Adipose tissue (tissue), 3 donors: ENCODE measurements around the gene CNPY3. TPM values are rescaled to one million over a fixed set of nuclear protein-coding genes. Genes with fewer than 3 reads are reported as not detected.
"Not testable (repeated sequence)": the region's sequence is repeated elsewhere in the genome, so short reads cannot be mapped to it uniquely, and the experiment has no call there.

Experiments used
- H3K27ac ChIP-seq: one replicate; pipeline ENCODE4 v1.5.1; 2013; ENCODE audit warnings: low read depth, low read length
- WGBS, 3 donors: extraction: QIAGEN DNeasy Blood & Tissue Kit; methylation state at CpG; one replicate each; pipeline ENCODE4 v1.1.7; 2013; 5-methylcytosine and 5-hydroxymethylcytosine counted together
- polyA plus RNA-seq, 3 donors: library from polyadenylated mRNA; stranded (reverse); fragments of 200-250 nt; gene quantifications; one replicate each; pipeline ENCODE4 v1.2.3, GENCODE V29; 2013
- donor health status: healthy with polysubstance abuse.
- donor health status: Bipolar disorder and iron deficiency.
- donor health status: healthy.

CNPY3 gene
- polyA plus RNA-seq, 3 donors = 19.9 to 61.0 (median 23.6) TPM

DNA sequence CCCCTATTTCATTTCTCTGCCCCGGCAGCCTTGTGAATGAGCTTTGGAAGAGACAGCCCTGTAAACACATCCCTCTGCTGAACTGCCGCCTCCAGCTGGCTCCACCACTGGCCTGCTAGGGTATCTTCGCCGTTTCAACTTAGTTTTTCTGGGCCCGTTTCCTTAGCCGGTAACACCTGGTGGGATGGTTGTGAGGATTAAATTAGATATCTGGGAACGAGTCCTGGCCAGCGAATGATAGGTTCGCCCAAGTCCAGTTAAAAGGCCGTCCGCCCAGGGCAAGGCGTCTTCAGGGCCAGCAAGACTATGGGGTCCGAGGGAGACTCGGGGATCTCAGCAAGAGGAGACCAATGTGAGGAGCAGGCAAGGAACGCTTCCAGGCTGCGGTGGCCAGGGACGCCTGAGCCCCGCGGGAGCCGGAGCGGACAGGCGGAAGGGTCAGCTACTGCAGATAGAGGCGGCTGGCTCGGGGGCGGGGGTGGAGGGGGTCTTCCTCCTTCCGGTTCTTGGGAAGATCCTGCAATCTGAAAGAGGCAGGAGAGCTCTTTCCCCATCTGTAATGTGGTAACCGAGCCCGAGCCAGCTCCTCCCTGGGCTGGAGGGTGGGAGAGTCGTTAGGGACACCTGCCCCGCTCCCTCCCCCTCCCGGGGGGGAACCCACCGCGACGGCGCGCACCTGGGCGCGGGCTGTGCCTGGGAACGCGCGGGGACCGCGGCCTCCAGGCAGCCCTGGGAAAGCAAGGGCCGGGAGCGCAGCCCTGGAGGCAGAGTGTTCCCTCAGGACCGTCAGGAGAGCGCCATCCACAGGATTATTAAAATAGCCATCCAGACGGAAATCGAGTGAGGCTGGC lies 17.9 kb upstream of the CNPY3 start:
- no peak overlapping the region for H3K27ac ChIP-seq
- WGBS, 3 donors = 15 to 23% (median 16%) methylated on average over 36 to 49 of the region's 49 CpGs

GRCh38 chr6:42914546-42914945 lies 14.7 kb upstream of the CNPY3 start:
- WGBS, 3 donors = 76 to 82% (median 76%) methylated on average over 4 of the region's 4 CpGs
- no peak overlapping the region for H3K27ac ChIP-seq

- H3K27ac ChIP-seq = no peak within 1 kb of the TSS
- WGBS, 3 donors = 74 to 85% (median 74%) methylated on average over 10 of the region's 10 CpGs
Observed at GRCh38 chr6:42915732-42916131, 13.5 kb upstream of the CNPY3 start, which contains the start of gene PTCRA. Gene PTCRA, plus strand, starts transcription at chr6:42916053. Its CDS starts 17 bp downstream, at chr6:42916070.

- WGBS, 3 donors = 88 to 95% (median 91%) methylated on average over 1 of the region's 1 CpG
- no peak overlapping the region for H3K27ac ChIP-seq
Observed at GRCh38 chr6:42916288-42916687, 13.0 kb upstream of the CNPY3 start.

- 71 to 85% (median 78%) methylated on average over 6 of the region's 6 CpGs for WGBS, 3 donors
- no peak overlapping the region for H3K27ac ChIP-seq
Observed at GRCh38 chr6:42921801-42922200, 7.5 kb upstream of the CNPY3 start.

- WGBS, 3 donors = 67 to 79% (median 72%) methylated on average over 2 of the region's 2 CpGs
- H3K27ac ChIP-seq = no peak overlapping the region
Observed at GRCh38 chr6:42923666-42924065, 5.6 kb upstream of the CNPY3 start.

DNA sequence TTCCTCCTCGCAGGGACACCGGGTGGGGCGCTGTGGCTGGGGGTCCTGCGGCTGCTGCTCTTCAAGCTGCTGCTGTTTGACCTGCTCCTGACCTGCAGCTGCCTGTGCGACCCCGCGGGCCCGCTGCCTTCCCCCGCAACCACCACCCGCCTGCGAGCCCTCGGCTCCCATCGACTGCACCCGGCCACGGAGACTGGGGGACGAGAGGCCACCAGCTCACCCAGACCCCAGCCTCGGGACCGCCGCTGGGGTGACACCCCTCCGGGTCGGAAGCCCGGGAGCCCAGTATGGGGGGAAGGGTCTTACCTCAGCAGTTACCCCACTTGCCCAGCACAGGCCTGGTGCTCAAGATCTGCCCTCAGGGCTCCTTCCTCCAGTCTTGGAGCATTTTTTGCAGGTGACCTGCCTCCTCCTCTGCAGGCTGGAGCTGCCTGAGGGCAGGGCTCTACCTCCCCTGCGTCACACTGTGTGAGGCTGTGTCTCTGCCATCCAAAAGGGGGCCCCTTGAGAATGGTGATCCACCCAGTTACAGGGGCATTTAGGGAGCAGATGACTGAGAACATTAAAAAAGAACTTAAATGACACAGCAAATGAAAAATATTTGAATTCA lies 3.9 kb upstream of the CNPY3 start:
- WGBS, 3 donors = 41 to 68% (median 61%) methylated on average over 23 of the region's 23 CpGs
- H3K27ac ChIP-seq = no peak overlapping the region

GRCh38 chr6:42929821-42930360 lies 611 bp downstream of the CNPY3 start:
- WGBS, 3 donors = 1 to 3% (median 1%) methylated on average over 11 to 16 of the region's 16 CpGs
- H3K27ac ChIP-seq = peak overlapping the region; percentile 54

DNA sequence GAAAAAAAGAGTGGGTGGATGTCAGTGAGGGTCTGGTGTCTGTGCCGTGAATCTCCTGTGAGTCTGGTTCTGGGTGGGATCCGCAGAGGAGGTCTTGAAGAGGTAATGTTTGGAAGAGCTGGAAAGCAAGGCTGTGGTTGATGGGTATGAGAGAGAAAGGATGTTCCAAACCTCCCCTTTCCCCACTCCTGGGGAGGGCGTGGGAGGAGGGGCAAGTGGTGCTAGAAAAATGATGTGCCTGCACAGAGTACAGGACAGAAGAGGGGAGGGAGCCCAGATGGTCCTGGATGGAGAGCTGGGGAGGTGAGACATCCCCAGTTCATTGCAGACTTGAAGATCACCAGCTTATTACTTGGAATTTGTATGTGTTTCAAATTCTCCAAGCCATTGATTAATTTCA lies 3.1 kb downstream of the CNPY3 start:
- H3K27ac ChIP-seq = no peak overlapping the region
- WGBS, 3 donors = 87 to 96% (median 88%) methylated on average over 3 of the region's 3 CpGs

GRCh38 chr6:42933205-42933604 lies 3.9 kb downstream of the CNPY3 start:
- WGBS, 3 donors = 37 to 64% (median 40%) methylated on average over 3 of the region's 3 CpGs
- no peak overlapping the region for H3K27ac ChIP-seq

GRCh38 chr6:42935322-42935721 lies 6.0 kb downstream of the CNPY3 start:
- H3K27ac ChIP-seq = no peak overlapping the region
- WGBS, 3 donors = 63 to 82% (median 79%) methylated on average over 7 of the region's 7 CpGs

- H3K27ac ChIP-seq = no peak overlapping the region
- 86 to 96% (median 96%) methylated on average over 11 of the region's 11 CpGs for WGBS, 3 donors
Observed at GRCh38 chr6:42936398-42936797, 7.1 kb downstream of the CNPY3 start.

DNA sequence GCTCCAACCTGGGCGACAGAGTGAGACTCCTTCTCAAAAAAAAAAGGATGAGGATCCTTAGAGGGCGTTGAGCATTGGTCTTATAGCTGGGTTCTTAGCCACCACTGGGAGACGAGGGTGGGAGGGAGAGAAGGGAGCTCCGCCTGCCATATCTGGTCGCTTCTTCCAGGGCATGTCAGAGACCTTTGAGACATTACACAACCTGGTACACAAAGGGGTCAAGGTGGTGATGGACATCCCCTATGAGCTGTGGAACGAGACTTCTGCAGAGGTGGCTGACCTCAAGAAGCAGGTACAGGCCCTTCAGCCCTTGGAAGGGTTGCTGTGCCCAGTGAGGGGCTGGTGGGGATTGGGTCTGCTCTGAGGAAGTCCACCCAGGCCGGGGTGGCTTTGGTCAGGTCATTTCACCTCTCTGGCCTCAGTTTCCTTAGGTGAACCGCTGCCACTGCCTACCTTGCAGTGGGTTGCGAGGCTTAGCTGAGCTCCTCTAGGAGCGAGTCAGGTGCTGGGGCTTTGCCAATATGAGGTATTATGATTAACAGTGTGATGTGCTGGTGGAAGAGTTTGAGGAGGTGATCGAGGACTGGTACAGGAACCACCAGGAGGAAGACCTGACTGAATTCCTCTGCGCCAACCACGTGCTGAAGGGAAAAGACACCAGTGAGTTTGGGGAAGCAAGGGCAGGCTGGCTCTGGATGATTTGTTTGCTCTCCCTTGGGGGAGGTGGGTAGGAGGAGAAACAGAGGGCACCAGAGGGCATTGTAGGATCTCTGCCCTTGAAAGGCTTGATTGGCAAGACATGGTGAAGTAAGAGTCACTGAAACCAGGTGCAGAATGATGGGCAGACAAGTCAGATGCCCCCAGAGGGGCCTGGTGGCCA lies 8.5 kb downstream of the CNPY3 start:
- no peak overlapping the region for H3K27ac ChIP-seq
- WGBS, 3 donors = 75 to 94% (median 93%) methylated on average over 13 of the region's 13 CpGs

GRCh38 chr6:42938428-42938796 lies 9.1 kb downstream of the CNPY3 start:
- H3K27ac ChIP-seq = no peak overlapping the region
- WGBS, 3 donors = 52 to 81% (median 81%) methylated on average over 5 of the region's 5 CpGs

DNA sequence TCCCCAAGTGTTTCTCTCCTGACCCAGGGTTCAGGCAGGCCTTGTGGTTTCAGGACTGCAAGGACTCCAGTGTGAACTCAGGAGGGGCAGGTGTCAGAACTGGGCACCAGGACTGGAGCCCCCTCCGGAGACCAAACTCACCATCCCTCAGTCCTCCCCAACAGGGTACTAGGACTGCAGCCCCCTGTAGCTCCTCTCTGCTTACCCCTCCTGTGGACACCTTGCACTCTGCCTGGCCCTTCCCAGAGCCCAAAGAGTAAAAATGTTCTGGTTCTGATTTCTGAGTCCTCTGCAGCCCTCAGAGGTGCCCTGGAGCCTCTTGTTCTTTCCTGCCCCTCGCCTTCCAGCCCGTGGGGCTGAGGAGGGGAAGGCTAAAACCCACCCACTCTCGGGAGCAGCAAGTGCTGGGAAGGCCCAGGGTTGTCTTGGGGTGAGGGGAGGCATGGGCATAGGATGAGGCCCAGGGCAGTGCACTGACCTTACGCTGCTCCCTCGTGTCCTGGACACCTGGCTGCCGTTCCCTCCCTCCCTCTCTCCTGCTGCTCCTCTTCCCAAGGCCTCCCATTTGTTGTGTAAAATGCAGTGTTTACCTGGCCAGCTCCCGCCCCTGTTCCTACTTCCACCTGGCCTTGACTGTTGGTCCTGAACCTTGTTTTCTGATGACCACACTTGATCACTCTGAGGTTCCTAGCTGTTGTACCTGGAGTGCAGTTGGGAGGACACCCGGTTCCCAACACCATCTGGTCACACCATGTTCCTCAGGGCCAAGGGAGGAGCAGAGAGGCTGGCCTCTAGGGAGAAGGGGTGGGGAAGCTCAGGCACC lies 9.9 kb downstream of the CNPY3 start:
- WGBS, 3 donors = 43 to 80% (median 76%) methylated on average over 9 of the region's 9 CpGs
- H3K27ac ChIP-seq = no peak overlapping the region

DNA sequence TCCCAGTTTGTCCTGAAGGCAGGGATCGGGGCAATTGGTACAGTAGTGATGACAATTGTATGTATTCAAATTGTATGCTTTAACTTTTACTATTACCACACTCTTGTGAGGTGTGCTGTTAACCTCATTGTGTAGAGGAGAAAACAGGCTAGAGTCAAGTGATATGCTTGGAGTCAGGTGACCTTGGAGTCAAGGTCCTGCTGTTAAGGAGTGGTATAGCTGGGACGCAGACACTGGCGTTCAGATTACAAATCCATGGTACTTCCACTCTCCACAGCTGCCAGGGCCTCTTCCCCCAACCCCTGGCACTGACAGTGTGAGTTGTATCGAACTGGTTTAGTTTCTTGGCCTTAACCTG lies 10.5 kb downstream of the CNPY3 start:
- 38 to 87% (median 79%) methylated on average over 4 of the region's 4 CpGs for WGBS, 3 donors
- H3K27ac ChIP-seq = no peak overlapping the region

DNA sequence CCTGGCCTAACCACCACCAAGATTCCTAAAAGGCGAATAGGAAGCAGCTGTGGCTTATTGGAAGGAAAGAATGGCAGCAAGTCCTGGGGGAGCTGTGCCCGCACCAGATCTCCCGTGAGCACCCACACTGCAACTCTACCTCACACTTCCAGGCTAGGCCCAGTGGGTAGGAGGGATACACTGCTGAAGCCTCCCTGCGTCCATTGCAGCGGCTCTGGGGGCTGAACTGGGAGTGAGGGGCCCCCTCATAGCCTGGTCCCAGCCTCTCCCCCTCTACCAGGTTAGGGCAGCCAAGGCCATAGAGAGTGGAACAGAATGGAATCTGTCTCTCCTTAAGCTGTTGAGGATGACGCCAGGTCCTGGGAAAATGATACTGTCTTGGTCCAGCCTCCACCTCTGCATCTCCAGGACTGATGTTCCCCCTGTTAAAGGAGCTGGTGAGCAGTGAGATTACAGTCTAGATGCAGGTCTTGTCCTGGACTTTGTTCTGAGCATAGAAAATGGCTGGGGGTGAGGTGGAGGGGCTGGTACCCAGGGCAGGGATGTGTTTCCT lies 11.3 kb downstream of the CNPY3 start:
- WGBS, 3 donors = 91 to 98% (median 95%) methylated on average over 6 of the region's 6 CpGs
- no peak overlapping the region for H3K27ac ChIP-seq

- WGBS, 3 donors = 96 to 100% (median 97%) methylated on average over 5 of the region's 5 CpGs
Observed at GRCh38 chr6:42941356-42941755, 12.1 kb downstream of the CNPY3 start.

More at GRCh38 chr6:42941356-42941755, 12.1 kb downstream of the CNPY3 start:
- not testable (repeated sequence) for H3K27ac ChIP-seq
